DOHH2 (cell line): Measurements from ENCODE around the gene CCL22.

Experiments
- H3F3A ChIP-seq: fragments of 200-600 bp; sonication (generic), shearing (Covaris generic); 2 replicates; pipeline ENCODE4 v1.6.0; 2016; ENCODE audit warnings: antibody characterized with exemption, mild to moderate bottlenecking; ENCODE audit not compliant: control insufficient read depth, insufficient read depth
- H3K27ac ChIP-seq: fragments of 200-600 bp; sonication (generic); 2 replicates; pipeline ENCODE4 v1.5.1; 2014; ENCODE audit warnings: low read depth, mild to moderate bottlenecking, low read length, moderate library complexity
- H3K27me3 ChIP-seq: fragments of 200-600 bp; sonication (generic); 2 replicates; pipeline ENCODE4 v1.6.1; 2014; ENCODE audit warnings: mild to moderate bottlenecking, low read length, mixed read lengths; ENCODE audit not compliant: control insufficient read depth
- H3K36me3 ChIP-seq: fragments of 200-600 bp; sonication (generic); 2 replicates; pipeline ENCODE4 v1.6.1; 2014; ENCODE audit warnings: mild to moderate bottlenecking, low read length, moderate library complexity, mixed read lengths; ENCODE audit not compliant: control insufficient read depth
- H3K4me1 ChIP-seq: fragments of 200-600 bp; sonication (generic); 2 replicates; pipeline ENCODE4 v1.6.1; 2014; ENCODE audit warnings: mild to moderate bottlenecking, low read length, mixed read lengths; ENCODE audit not compliant: control insufficient read depth
- H3K4me2 ChIP-seq: fragments of 200-600 bp; sonication (generic); 2 replicates; pipeline ENCODE4 v1.6.0; 2014; ENCODE audit warnings: mild to moderate bottlenecking, low read length, moderate library complexity
- H3K4me3 ChIP-seq: fragments of 200-600 bp; sonication (generic); 2 replicates; pipeline ENCODE4 v1.5.1; 2014; ENCODE audit warnings: mild to moderate bottlenecking, low read length, mixed read lengths
- H3K79me2 ChIP-seq: fragments of 200-600 bp; sonication (generic); 2 replicates; pipeline ENCODE4 v1.6.1; 2014; ENCODE audit warnings: mild to moderate bottlenecking, low read length, mixed read lengths; ENCODE audit not compliant: control insufficient read depth
- H3K9me2 ChIP-seq: fragments of 200-600 bp; sonication (generic); replicated peaks from 2 replicates; pipeline ENCODE4 v1.6.1; 2014; ENCODE audit warnings: mild to moderate bottlenecking, low read length, mixed read lengths; ENCODE audit not compliant: control insufficient read depth
- H3K9me3 ChIP-seq: fragments of 200-600 bp; sonication (generic); 2 replicates; pipeline ENCODE4 v1.6.1; 2014; ENCODE audit warnings: antibody characterized with exemption, low read length, mixed read lengths; ENCODE audit not compliant: control insufficient read depth, insufficient read depth
- H4K20me1 ChIP-seq: fragments of 200-600 bp; sonication (generic); 2 replicates; pipeline ENCODE4 v1.6.0; 2014; ENCODE audit warnings: low read depth, mild to moderate bottlenecking, antibody characterized with exemption, low read length, moderate library complexity; ENCODE audit not compliant: control insufficient read depth, insufficient read depth
- CTCF ChIP-seq: fragments of 200-600 bp; sonication (generic); IDR thresholded peaks from one replicate; pipeline ENCODE4 v1.5.1; 2014; ENCODE audit warnings: antibody characterized with exemption, mild to moderate bottlenecking, low read depth, low read length; ENCODE audit not compliant: poor library complexity, severe bottlenecking
- EZH2phosphoT487 ChIP-seq: fragments of 200-600 bp; sonication (generic); IDR thresholded peaks from 2 replicates; pipeline ENCODE4 v1.6.1; 2017; ENCODE audit warnings: borderline replicate concordance, mild to moderate bottlenecking, antibody characterized with exemption, low read length, moderate library complexity, mixed read lengths

CCL22 gene

GRCh38 chr16:57390636-57391295 lies 32.2 kb downstream of the CCL22 start:
- H3K79me2 ChIP-seq: no peaks in the 10 kb centered on the region
- no peak overlapping the region for H3K4me3 ChIP-seq
- H3K9me3 ChIP-seq: no peaks in the 10 kb centered on the region
- no peaks in the 10 kb centered on the region for H3F3A ChIP-seq
- H3K36me3 ChIP-seq: no peaks in the 10 kb centered on the region
- no peaks in the 10 kb centered on the region for H3K9me2 ChIP-seq
- TF ChIP-seq EZH2phosphoT487: no peak
- H3K4me2 ChIP-seq: no peak overlapping the region
- no peak overlapping the region for H3K27ac ChIP-seq
- H3K27me3 ChIP-seq: peaks cover 60% of the 10 kb centered on the region
- peaks cover 7% of the 10 kb centered on the region; the same call in 1 of the 2 replicates for H3K4me1 ChIP-seq
- no peaks in the 10 kb centered on the region for H4K20me1 ChIP-seq

GRCh38 chr16:57391300-57391699 lies 32.7 kb downstream of the CCL22 start:
- Histone ChIP-seq H3K27me3 (peaks cover 55% of the 10 kb centered on the region), H3K4me2 (no peak overlapping the region), H3K4me3 (no peak overlapping the region), H4K20me1 (no peaks in the 10 kb centered on the region), H3K4me1 (peaks cover 7% of the 10 kb centered on the region; the same call in 1 of the 2 replicates), H3K79me2 (no peaks in the 10 kb centered on the region), H3K9me2 (no peaks in the 10 kb centered on the region), H3K36me3 (no peaks in the 10 kb centered on the region), H3K9me3 (no peaks in the 10 kb centered on the region), H3K27ac (no peak overlapping the region), H3F3A (no peaks in the 10 kb centered on the region)
- TF ChIP-seq EZH2phosphoT487 (no peak), CTCF (no peak)

- no peaks in the 10 kb centered on the region for H3F3A ChIP-seq
These were observed 33.1 kb downstream of the CCL22 start for GRCh38 chr16:57391708-57392107.

More at GRCh38 chr16:57391708-57392107, 33.1 kb downstream of the CCL22 start:
- Histone ChIP-seq H3K36me3 (no peaks in the 10 kb centered on the region), H3K27ac (no peak overlapping the region), H4K20me1 (no peaks in the 10 kb centered on the region), H3K4me1 (peaks cover 7% of the 10 kb centered on the region; the same call in 1 of the 2 replicates), H3K9me3 (no peaks in the 10 kb centered on the region), H3K9me2 (no peaks in the 10 kb centered on the region), H3K4me3 (no peak overlapping the region), H3K79me2 (no peaks in the 10 kb centered on the region), H3K4me2 (no peak overlapping the region), H3K27me3 (peaks cover 51% of the 10 kb centered on the region)
- TF ChIP-seq CTCF (no peak), EZH2phosphoT487 (no peak)
